Measurements from ENCODE around the gene GABRP. TPM values are rescaled to one million over a fixed set of nuclear protein-coding genes. Genes with fewer than 3 reads are reported as not detected.

GABRP gene
- under 1 TPM in 1 of 2 donors, not detected in 1; 0.38 TPM for total RNA-seq
- long read RNA-seq, partial matches to known transcripts: 0 of 2 reads
- long read RNA-seq, other reads (novel, unspliced or antisense): 2 of 2 reads

GRCh38 chr5:170783498-170784247 is at the start of gene GABRP:
GABRP (plus strand) TSS chr5:170783725; CDS start chr5:170788616, 4,891 bp downstream.
- no peak for ATAC-seq
- DNase-seq: no peak
- intact Hi-C loops (cut with DNase I): no loop called here

GRCh38 chr5:170736966-170737365 is 46.6 kb upstream of the GABRP start:
- ATAC-seq (no peak), DNase-seq (no peak)
- intact Hi-C loops (cut with DNase I): no loop called here

GRCh38 chr5:170737591-170737990 is 45.9 kb upstream of the GABRP start:
- ATAC-seq: no peak
- DNase-seq: no peak
- intact Hi-C loops (cut with DNase I): no loop called here

GRCh38 chr5:170738840-170739239 is 44.7 kb upstream of the GABRP start:
- intact Hi-C loops (cut with DNase I): no loop called here
- no peak for ATAC-seq
- no peak for DNase-seq

GRCh38 chr5:170739446-170739845 is 44.1 kb upstream of the GABRP start:
- intact Hi-C loops (cut with DNase I): no loop called here
- no peak for ATAC-seq
- DNase-seq: no peak

- ATAC-seq (no peak), DNase-seq (no peak)
- intact Hi-C loops (cut with DNase I): loop anchor here in 1 of 2 donors (5.0 kb wide), 1 partner anchor 597 kb away; no protein-coding TSS in a partner anchor
These were observed 42.8 kb upstream of the GABRP start for GRCh38 chr5:170740551-170741205.

- DNase-seq (no peak), ATAC-seq (no peak)
- intact Hi-C loops (cut with DNase I): loop anchor here in 1 of 2 donors (5.0 kb wide), 1 partner anchor 596 kb away; no protein-coding TSS in a partner anchor
These were observed 41.7 kb upstream of the GABRP start for GRCh38 chr5:170741801-170742200.

- DNase-seq (no peak), ATAC-seq (no peak)
- intact Hi-C loops (cut with DNase I): loop anchor here (2.0 to 5.0 kb wide), 2 partner anchors 47 to 593 kb away; no protein-coding TSS in a partner anchor
These were observed 39.7 kb upstream of the GABRP start for GRCh38 chr5:170743876-170744212.

- intact Hi-C loops (cut with DNase I): loop anchor here (1.0 to 2.0 kb wide), 2 partner anchors 45 to 46 kb away; no protein-coding TSS in a partner anchor
- peak; percentile 57 to 66 for ATAC-seq
- DNase-seq: peak; percentile 40
These were observed 37.9 kb upstream of the GABRP start for GRCh38 chr5:170745481-170746071.

GRCh38 chr5:170746075-170746960 is 37.2 kb upstream of the GABRP start:
- no peak for DNase-seq
- intact Hi-C loops (cut with DNase I): no loop called here
- peak; percentile 3 to 6 for ATAC-seq

GRCh38 chr5:170746961-170747340 is 36.6 kb upstream of the GABRP start:
- DNase-seq (no peak), ATAC-seq (no peak)
- intact Hi-C loops (cut with DNase I): no loop called here

- peak; percentile 44 to 75 for ATAC-seq
- intact Hi-C loops (cut with DNase I): no loop called here
- no peak for DNase-seq
These were observed 36.2 kb upstream of the GABRP start for GRCh38 chr5:170747357-170747756.

- ATAC-seq (peak; percentile 6 to 10), DNase-seq (no peak)
- intact Hi-C loops (cut with DNase I): no loop called here
These were observed 35.7 kb upstream of the GABRP start for GRCh38 chr5:170747851-170748250.

GRCh38 chr5:170748951-170749471 is 34.5 kb upstream of the GABRP start:
- intact Hi-C loops (cut with DNase I): no loop called here
- DNase-seq: no peak
- ATAC-seq: no peak

- no peak for ATAC-seq
- DNase-seq: no peak
- intact Hi-C loops (cut with DNase I): no loop called here
These were observed 33.6 kb upstream of the GABRP start for GRCh38 chr5:170749911-170750431.

GRCh38 chr5:170750791-170751190 is 32.7 kb upstream of the GABRP start:
- DNase-seq (no peak), ATAC-seq (no peak)
- intact Hi-C loops (cut with DNase I): no loop called here

GRCh38 chr5:170751631-170752030 is 31.9 kb upstream of the GABRP start:
- intact Hi-C loops (cut with DNase I): no loop called here
- ATAC-seq (no peak), DNase-seq (no peak)
